Bronchial epithelial cell (primary cell): ENCODE measurements around the gene TMTC1. TPM values are rescaled to one million over a fixed set of nuclear protein-coding genes. Genes with fewer than 3 reads are reported as not detected.

Experiments used
- DNase-seq: peaks from one replicate; pipeline ENCODE4 v3.0.0-alpha.2; 2010; ENCODE audit warnings: low read depth
- FAIRE-seq: peaks from 2 replicates; lab custom pipeline; 2011; peaks lifted over from hg19 to GRCh38; lab: Jason Lieb, UNC
- H3K27me3 ChIP-seq: 2 replicates; pipeline ENCODE4 v1.5.1; 2011; ENCODE audit warnings: low read length; ENCODE audit not compliant: control insufficient read depth, insufficient read depth
- H3K36me3 ChIP-seq: 2 replicates; pipeline ENCODE4 v1.5.1; 2011; ENCODE audit warnings: low read length; ENCODE audit not compliant: control insufficient read depth, insufficient read depth
- H3K4me3 ChIP-seq: 2 replicates; pipeline ENCODE4 v1.5.1; 2011; ENCODE audit warnings: mild to moderate bottlenecking, low read depth, low read length, control low read depth
- total RNA-seq: library from RNA; depleted of rRNA; stranded (reverse); fragments of >200 nt; gene quantifications from 2 replicates; pipeline ENCODE4 v1.2.1, GENCODE V29; 2014
- TF ChIP-seq, protein P1 (sequence below): IDR thresholded peaks from 2 replicates; pipeline ENCODE4 v1.5.1; 2011; ENCODE audit warnings: mild to moderate bottlenecking, moderate library complexity, low read length, control low read depth, inconsistent platforms; ENCODE audit not compliant: insufficient read depth, severe bottlenecking

TMTC1 gene
- total RNA-seq, 1 donor from 2014 or later, result 4.5 TPM

DNA sequence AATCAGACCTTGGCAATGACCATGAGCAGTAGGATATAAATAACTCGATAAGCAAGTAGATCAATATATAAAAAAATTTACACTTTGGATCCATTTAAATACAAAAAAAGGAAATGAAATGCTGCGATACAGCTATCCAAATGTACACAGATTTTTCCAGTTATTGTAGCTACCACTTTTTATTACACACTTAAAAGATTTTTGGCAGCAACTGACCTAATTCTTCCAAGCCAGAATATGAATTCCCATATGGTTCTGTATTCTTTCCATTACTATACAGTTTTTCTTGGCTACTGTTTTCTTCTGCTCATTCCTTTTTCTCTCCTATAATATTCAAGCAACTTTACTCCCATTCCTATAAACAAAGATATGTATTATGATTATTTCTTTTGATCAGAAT, 52.2 kb downstream of the TMTC1 start:
- Histone ChIP-seq H3K36me3 (no peaks in the 10 kb centered on the region), H3K27me3 (no peaks in the 10 kb centered on the region), H3K4me3 (no peak overlapping the region)
- no peak for FAIRE-seq
- TF ChIP-seq, protein P1, sequence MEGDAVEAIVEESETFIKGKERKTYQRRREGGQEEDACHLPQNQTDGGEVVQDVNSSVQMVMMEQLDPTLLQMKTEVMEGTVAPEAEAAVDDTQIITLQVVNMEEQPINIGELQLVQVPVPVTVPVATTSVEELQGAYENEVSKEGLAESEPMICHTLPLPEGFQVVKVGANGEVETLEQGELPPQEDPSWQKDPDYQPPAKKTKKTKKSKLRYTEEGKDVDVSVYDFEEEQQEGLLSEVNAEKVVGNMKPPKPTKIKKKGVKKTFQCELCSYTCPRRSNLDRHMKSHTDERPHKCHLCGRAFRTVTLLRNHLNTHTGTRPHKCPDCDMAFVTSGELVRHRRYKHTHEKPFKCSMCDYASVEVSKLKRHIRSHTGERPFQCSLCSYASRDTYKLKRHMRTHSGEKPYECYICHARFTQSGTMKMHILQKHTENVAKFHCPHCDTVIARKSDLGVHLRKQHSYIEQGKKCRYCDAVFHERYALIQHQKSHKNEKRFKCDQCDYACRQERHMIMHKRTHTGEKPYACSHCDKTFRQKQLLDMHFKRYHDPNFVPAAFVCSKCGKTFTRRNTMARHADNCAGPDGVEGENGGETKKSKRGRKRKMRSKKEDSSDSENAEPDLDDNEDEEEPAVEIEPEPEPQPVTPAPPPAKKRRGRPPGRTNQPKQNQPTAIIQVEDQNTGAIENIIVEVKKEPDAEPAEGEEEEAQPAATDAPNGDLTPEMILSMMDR, result no peak
- no peak for DNase-seq

DNA sequence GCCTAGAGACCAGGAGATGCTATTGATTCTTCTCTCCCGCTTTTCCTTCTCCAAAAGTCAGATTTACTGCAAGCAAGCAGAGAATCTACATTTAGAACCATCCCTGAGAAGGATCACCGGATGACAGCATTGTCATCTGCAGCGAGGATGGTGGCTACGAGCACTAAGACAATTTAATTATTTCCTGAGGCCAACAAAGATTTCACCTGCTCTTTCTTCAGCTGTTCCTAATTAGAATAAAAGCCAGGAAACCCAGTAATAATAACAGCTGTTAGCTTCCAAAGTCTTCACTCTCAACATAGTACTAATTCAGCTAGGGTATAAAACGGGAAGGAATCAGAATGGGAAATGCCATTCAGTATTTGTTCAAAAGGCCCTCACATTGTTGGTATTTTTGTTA, 53.3 kb downstream of the TMTC1 start:
- H3K36me3 ChIP-seq, result no peaks in the 10 kb centered on the region
- TF ChIP-seq, protein P1, result no peak
- DNase-seq (no peak), FAIRE-seq (no peak)
- H3K4me3 ChIP-seq, result no peak overlapping the region
- no peaks in the 10 kb centered on the region for H3K27me3 ChIP-seq

DNA sequence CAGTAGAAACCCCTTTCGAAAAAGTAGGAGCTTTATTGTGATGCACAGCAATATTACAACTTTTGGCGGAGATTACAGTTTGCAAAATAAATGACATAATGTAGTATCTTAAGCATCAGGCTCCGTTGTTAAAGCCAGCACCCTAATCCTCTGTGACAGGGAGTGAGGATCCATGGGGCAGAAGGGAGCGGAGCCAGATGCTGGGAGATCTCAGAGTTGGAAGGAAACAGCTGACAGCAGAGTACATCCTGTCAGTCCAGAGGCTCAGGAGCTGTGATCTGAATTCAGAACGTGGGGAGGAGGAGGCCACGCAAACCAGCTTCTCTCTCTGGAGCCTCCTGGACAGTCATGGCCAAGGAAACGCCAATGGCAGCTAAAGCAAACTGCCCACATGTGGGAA, 55.7 kb downstream of the TMTC1 start:
- Histone ChIP-seq H3K4me3 (no peak overlapping the region), H3K27me3 (no peaks in the 10 kb centered on the region), H3K36me3 (no peaks in the 10 kb centered on the region)
- FAIRE-seq, result no peak
- TF ChIP-seq, protein P1, result no peak
- DNase-seq, result no peak

DNA sequence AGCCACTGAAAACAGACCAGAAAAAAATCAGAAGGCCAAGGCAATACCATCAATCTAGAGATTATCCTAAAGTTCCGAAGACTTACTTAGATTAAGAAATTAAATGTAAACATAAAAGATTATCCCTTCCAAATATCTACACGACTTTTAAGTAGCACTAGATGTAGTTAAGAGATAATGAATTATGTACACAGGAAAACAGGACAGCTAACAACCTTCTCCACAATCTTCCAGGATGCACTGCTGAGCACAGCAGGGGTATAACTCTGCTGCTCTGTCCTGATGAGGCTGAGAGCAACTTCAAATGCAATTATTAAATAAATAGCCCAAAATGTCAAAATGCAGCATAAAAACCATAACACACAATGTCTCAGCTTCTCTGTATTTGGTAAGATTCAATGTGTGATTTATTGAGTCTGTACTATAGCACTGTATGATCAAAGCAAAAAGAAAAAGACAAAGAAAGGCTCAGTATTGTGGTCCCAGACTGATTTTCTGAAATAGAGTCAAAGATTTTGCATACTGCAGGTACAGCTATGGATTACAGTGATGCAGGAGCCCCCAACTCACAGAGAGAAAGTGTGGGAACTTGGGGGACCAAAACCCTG, 56.9 kb downstream of the TMTC1 start:
- FAIRE-seq (no peak), DNase-seq (no peak)
- Histone ChIP-seq H3K36me3 (no peaks in the 10 kb centered on the region), H3K27me3 (no peaks in the 10 kb centered on the region), H3K4me3 (no peak overlapping the region)
- TF ChIP-seq, protein P1, result no peak

DNA sequence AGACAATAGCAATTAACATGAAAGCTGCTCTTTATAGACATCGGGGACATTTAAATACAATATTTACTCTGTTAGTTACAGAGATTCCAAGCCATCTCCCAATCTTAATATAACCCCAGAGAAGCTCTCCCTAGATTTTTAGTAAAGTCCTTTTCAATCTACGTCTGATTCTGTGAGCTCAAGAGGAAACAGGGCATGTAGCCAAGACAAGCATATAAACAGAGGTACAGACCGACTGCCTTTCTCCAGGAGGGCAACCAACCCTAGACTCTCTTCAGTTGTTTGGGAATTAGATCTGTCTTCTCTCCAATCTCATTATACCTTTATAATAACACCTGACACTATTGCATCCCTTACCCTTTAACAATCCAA, 57.4 kb downstream of the TMTC1 start:
- Histone ChIP-seq H3K27me3 (no peaks in the 10 kb centered on the region), H3K36me3 (no peaks in the 10 kb centered on the region), H3K4me3 (no peak overlapping the region)
- DNase-seq (no peak), FAIRE-seq (no peak)
- TF ChIP-seq, protein P1, result no peak

DNA sequence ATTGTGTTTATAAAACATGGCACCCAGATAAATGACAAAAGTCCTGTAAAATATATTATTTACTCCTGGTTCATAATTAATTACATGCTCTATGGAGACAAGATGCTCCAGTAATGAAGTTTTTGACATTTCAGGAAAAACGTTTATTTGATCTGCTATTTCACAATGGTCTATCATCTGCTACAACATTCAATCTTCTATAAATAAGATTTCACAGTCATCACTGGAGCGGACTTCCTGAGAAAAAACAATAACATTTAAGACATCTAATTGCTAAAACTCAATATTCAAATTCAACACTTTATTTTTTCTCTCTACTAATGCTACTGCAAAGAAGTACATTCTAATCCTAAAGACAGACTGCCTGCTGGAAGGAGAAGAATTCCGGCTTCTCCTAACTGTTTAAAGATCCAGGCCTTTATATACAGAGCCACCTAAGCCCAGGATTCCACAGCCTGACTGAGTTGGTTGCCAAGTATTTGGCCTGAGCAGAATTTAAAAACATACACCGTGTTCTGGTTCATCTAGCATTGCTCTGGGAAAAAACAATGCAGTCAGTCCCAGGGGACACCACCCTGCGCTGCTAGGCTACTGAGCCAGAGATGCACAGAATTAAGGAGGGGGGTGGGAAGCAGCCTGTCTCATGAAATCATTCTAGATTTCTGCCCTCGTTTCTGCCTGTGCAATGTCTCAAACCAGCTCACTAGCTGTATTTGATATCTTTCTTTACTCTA, 58.0 kb downstream of the TMTC1 start:
- H3K4me3 ChIP-seq, result no peak overlapping the region
- FAIRE-seq (no peak), DNase-seq (no peak)
- no peaks in the 10 kb centered on the region for H3K36me3 ChIP-seq
- H3K27me3 ChIP-seq, result no peaks in the 10 kb centered on the region
- TF ChIP-seq, protein P1, result no peak
